ENCODE measurements around the gene IFNL2.
"Not testable (repeated sequence)": the region's sequence is repeated elsewhere in the genome, so short reads cannot be mapped to it uniquely, and the experiment has no call there.

The IFNL2 gene

GRCh38 chr19:39297931-39298634, 29.9 kb downstream of the IFNL2 start:
- DNase-seq: no peak

GRCh38 chr19:39299404-39299803, 31.2 kb downstream of the IFNL2 start:
- DNase-seq: no peak

GRCh38 chr19:39299832-39300231, 31.6 kb downstream of the IFNL2 start:
- DNase-seq: no peak

- no peak for DNase-seq
These were observed 32.8 kb downstream of the IFNL2 start for GRCh38 chr19:39301021-39301420.

- no peak for DNase-seq
These were observed 33.4 kb downstream of the IFNL2 start for GRCh38 chr19:39301562-39301961.

- no peak for DNase-seq
These were observed 35.4 kb downstream of the IFNL2 start for GRCh38 chr19:39303373-39304184.

- DNase-seq: no peak
These were observed 36.0 kb downstream of the IFNL2 start for GRCh38 chr19:39304185-39304513.

- no peak for DNase-seq
These were observed 36.7 kb downstream of the IFNL2 start for GRCh38 chr19:39304701-39305571.

GRCh38 chr19:39306075-39306474, 37.9 kb downstream of the IFNL2 start:
- DNase-seq: no peak

GRCh38 chr19:39307046-39307821, 39.0 kb downstream of the IFNL2 start:
- no peak for DNase-seq

GRCh38 chr19:39307822-39308530, 39.8 kb downstream of the IFNL2 start:
- DNase-seq: no peak

GRCh38 chr19:39308531-39309304, 40.5 kb downstream of the IFNL2 start:
- no peak for DNase-seq

- not testable (repeated sequence) for DNase-seq
These were observed 41.1 kb downstream of the IFNL2 start for GRCh38 chr19:39309305-39309670.

- DNase-seq: no peak
These were observed 42.5 kb downstream of the IFNL2 start for GRCh38 chr19:39310558-39311311.

- DNase-seq: no peak
These were observed 46.0 kb downstream of the IFNL2 start for GRCh38 chr19:39314016-39314728.

- DNase-seq: no peak
These were observed 47.7 kb downstream of the IFNL2 start for GRCh38 chr19:39315933-39316332.

GRCh38 chr19:39316627-39317321, 48.6 kb downstream of the IFNL2 start:
- DNase-seq: no peak

- no peak for DNase-seq
These were observed 49.3 kb downstream of the IFNL2 start for GRCh38 chr19:39317476-39317875.

- DNase-seq: no peak
These were observed 49.9 kb downstream of the IFNL2 start for GRCh38 chr19:39318071-39318470.
